Measurements from ENCODE around the gene CACNA2D2.

CACNA2D2 gene

GRCh38 chr3:50318163-50318562 is 185.3 kb downstream of the CACNA2D2 start:
- no peak for DNase-seq (ENCODE audit: extremely low read depth, low read depth)
- no peak overlapping the region for H3K4me3 ChIP-seq (replicated peaks; ENCODE audit: low read depth, low read length)
- no peak for TF ChIP-seq CTCF (IDR thresholded peaks at IDR 0.05; ENCODE audit: low read depth, low read length, missing control alignments)

GRCh38 chr3:50317300-50317699 is 186.1 kb downstream of the CACNA2D2 start:
- DNase-seq (ENCODE audit: extremely low read depth, low read depth), result no peak
- no peak for TF ChIP-seq CTCF (IDR thresholded peaks at IDR 0.05; ENCODE audit: low read depth, low read length, missing control alignments)
- H3K4me3 ChIP-seq (replicated peaks; ENCODE audit: low read depth, low read length), result no peak overlapping the region

GRCh38 chr3:50316657-50317242 is 186.7 kb downstream of the CACNA2D2 start:
- DNase-seq (ENCODE audit: extremely low read depth, low read depth), result no peak
- H3K4me3 ChIP-seq (replicated peaks; ENCODE audit: low read depth, low read length), result no peak overlapping the region
- TF ChIP-seq CTCF (IDR thresholded peaks at IDR 0.05; ENCODE audit: low read depth, low read length, missing control alignments), result no peak

- no peak for TF ChIP-seq CTCF (IDR thresholded peaks at IDR 0.05; ENCODE audit: low read depth, low read length, missing control alignments)
- H3K4me3 ChIP-seq (replicated peaks; ENCODE audit: low read depth, low read length), result no peak overlapping the region
- no peak for DNase-seq (ENCODE audit: extremely low read depth, low read depth)
These were observed 188.6 kb downstream of the CACNA2D2 start for GRCh38 chr3:50314816-50315215.

GRCh38 chr3:50314342-50314741 is 189.1 kb downstream of the CACNA2D2 start:
- DNase-seq (ENCODE audit: extremely low read depth, low read depth), result no peak
- H3K4me3 ChIP-seq (replicated peaks; ENCODE audit: low read depth, low read length), result no peak overlapping the region
- TF ChIP-seq CTCF (IDR thresholded peaks at IDR 0.05; ENCODE audit: low read depth, low read length, missing control alignments), result no peak
